GM19043 (cell line): ENCODE measurements around the gene SPTA1.

Source experiments
- ATAC-seq: cut with Tn5 transposase; IDR thresholded peaks from one replicate; pipeline ENCODE4 v1.9.1; 2021; ENCODE audit warnings: low read depth; ENCODE audit not compliant: unreplicated experiment

The SPTA1 gene

DNA sequence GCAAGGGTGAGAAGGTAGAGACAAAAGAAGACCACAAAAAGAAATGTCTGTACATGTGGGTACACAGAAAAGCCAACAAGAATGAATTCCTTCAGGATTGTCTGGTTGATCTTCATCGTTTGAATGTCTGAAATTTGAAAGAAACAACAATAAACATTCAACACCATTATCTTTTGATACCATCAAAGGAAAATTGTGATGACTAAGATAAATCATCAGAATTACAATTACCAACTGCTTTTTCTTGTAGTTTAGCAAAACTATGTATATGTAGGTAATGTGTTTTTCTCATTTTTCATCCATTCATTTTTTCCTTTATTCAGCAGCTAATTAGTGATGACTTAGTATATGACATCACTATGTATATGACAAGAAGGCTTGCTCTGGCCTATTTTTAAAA is 106.8 kb downstream of the SPTA1 start, which contains the start of gene OR10X1:
Gene OR10X1, minus strand, starts transcription at position 167 of the 400 bp plus-strand sequence. Its CDS starts 0 bp downstream, at position 167.
- ATAC-seq, result no peak

DNA sequence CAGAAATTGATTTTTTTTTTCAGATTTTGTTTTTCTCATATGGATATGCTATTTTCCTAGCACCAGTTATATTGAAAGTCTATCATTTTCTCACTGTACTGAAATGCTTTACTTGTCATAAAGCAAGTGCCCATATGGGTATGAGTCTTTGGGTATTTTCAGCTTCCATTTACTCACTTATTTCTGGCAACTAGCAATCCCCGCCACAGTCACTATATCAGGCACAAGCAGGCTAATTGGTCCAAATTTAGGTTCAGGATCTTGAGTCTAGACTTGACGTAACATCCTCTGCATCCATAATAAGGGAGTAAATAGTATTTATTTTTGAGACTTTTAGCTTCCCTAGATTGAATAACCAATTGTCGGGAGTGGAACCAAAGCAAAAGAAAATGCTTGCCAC is 109.0 kb downstream of the SPTA1 start:
- ATAC-seq, result no peak

DNA sequence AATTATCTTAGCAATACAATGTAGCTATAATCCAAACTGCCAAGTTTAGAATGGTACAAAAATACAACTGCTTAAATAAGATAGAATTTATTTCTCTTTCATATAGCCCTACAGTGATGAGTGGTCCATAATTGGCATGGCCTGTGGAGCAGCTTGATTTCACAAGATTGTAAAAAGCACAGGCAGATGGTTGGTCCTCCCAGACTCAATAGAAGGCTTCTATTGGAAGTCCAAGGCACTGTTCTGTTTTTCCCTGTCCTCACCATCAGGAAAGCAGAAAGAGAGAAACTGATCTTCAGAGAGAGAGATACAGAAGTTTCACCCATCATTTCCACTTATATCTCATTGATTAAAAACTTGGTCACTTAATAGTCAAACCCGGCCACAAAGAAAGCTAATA is 114.3 kb downstream of the SPTA1 start:
- no peak for ATAC-seq

DNA sequence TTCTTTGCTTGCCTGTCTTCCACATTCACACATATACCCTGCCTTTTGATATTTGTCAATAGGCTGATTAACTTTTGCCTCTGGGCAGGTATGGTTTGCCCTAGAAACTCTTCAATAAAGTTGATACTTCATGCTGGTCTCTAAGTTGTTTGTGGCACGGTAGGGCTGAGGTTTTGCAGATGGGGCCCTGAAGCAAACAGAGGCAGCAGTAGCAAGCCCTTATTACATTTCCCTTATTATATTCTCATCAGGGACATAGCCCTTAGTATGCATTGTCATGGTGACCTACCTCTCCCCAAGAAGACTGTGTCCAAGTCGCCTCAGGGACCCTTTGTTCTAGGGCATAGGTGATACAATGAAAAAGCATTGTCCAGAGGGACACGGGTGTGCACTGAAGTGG is 116.0 kb downstream of the SPTA1 start, which contains the start of gene OR6P1:
Gene OR6P1, minus strand, starts transcription at position 101 of the 400 bp plus-strand sequence. CDS start 6,976 bp downstream, outside the sequence.
- no peak for ATAC-seq

DNA sequence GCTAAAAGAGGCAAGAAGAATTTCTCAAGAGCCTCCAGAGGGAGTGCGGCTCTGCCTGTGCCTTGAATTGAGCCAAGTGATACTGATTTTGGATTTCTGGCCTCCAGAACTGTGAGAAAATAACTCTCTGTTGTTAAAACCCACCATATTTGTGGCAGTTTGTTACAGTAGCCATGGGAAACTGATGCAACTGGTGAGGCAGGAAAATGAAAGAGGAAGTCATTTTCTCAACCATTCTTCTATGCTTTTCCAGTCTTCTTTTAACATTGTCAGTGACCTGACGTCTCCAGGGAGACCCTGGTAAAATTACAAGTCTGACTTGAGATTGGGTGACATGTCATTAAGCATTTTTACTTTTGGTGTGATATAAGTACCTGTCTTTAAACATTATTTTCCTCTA is 121.9 kb downstream of the SPTA1 start:
- no peak for ATAC-seq

DNA sequence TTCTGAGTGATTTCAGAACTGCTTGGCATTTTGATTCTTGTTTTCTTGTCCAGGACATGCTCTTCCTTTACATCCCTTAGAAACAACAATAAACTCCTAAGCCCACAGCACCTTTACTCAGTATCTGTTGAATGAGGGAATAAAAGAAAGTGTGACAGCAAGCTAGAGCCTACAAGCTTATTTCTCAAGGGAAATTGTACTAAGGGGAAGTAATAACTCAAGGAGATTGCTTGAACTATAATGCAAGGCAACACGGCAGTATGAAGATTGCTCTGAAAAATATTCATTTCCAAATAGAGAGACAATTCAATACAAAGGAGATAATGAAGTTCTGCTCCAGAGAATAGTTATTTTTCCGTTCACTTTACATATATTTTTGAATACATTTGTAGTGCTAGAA is 122.7 kb downstream of the SPTA1 start:
- ATAC-seq, result no peak
